H1 (cell line): ENCODE data around the gene HDGFL3. TPM values are rescaled to one million over a fixed set of nuclear protein-coding genes. Genes with fewer than 3 reads are reported as not detected.

Source experiments
- POLR2A ChIP-seq, 2 experiments: IDR thresholded peaks; 1 replicate in 1 of 2; 2 replicates in 1 of 2; pipeline ENCODE4 v1.6.1; 2011; ENCODE audit warnings: low read depth in 2 of 2, low read length in 2 of 2, mild to moderate bottlenecking in 2 of 2; ENCODE audit errors: control extremely low read depth in 1 of 2
- RXRA ChIP-seq: IDR thresholded peaks from 2 replicates; pipeline ENCODE4 v1.6.1; 2011; ENCODE audit warnings: low read depth, mild to moderate bottlenecking, low read length, moderate library complexity; ENCODE audit not compliant: insufficient read depth
- SAP30 ChIP-seq: fragments of 300-600 bp; sonication (generic); IDR thresholded peaks from 2 replicates; pipeline ENCODE4 v1.7.1; 2012; ENCODE audit warnings: low read length, moderate library complexity, mild to moderate bottlenecking, inconsistent platforms; ENCODE audit not compliant: insufficient read depth, insufficient replicate concordance
- ZNF274 ChIP-seq: IDR thresholded peaks from 2 replicates; pipeline ENCODE4 v1.7.0; 2012; ENCODE audit warnings: low read length, borderline replicate concordance; ENCODE audit errors: extremely low read depth
- polyA plus RNA-seq, 7 experiments: library from polyadenylated mRNA; depleted of rRNA in 3 of 7; stranded (reverse) in 5 of 7; unstranded in 2 of 7; fragments of >200 nt in 5 of 7; fragments of 200-250 nt in 2 of 7; gene quantifications; 1 replicate in 5 of 7; 2 replicates in 1 of 7; 4 replicates in 1 of 7; pipeline versions ENCODE4 v1.2.1 to v1.2.3, GENCODE V29; 2011 to 2013; ENCODE audit warnings: missing spikeins in 2 of 7, mixed read lengths in 2 of 7
- total RNA-seq: library from RNA; stranded (reverse); fragmentation: NEBNext Ultra II Directional; extraction: Animal tissue kit (Norgen Biotek cat#: 25700); gene quantifications from 2 replicates; pipeline ENCODE4 v1.2.1, GENCODE V29; 2021
- TF ChIP-seq, protein P1 (sequence below): IDR thresholded peaks from 2 replicates; pipeline ENCODE4 v1.6.1; 2011; ENCODE audit warnings: low read length, improper control_type of control experiment

The HDGFL3 gene
- total and polyA plus RNA-seq, 2 of the 8 experiments (the other 6 are each of a cell fraction or from before 2014, with no cell fraction given) = 14.1 to 149 TPM

DNA sequence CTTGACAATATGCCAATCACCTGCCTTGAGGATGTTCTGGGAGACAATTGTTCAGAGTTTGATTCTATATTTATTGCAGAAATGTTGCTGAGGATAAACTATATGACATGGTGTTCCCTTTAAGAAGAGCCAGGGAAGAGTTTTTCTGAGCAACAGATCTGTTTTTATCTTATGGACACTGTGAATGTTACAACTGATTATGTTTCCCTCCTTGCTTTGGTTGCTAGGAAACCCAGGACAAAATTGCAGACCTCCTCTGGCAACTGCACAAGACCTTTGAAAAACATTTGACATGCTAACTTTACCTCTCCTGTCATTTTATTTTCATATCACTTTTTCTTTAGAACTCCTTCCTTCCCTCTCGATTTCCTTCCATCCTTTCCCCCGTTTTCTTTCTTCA lies 108.3 kb downstream of the HDGFL3 start (continued):
- TF ChIP-seq ZNF274 = no peak
- no peak for TF ChIP-seq SAP30
- TF ChIP-seq POLR2A (IDR thresholded peaks at IDR 0.05; ENCODE audit: control extremely low read depth in 1 of 2, low read depth in 2 of 2, low read length in 2 of 2) = no peak
- TF ChIP-seq, protein P1, sequence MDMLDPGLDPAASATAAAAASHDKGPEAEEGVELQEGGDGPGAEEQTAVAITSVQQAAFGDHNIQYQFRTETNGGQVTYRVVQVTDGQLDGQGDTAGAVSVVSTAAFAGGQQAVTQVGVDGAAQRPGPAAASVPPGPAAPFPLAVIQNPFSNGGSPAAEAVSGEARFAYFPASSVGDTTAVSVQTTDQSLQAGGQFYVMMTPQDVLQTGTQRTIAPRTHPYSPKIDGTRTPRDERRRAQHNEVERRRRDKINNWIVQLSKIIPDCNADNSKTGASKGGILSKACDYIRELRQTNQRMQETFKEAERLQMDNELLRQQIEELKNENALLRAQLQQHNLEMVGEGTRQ = no peak
- no peak for TF ChIP-seq RXRA
